Measurements from ENCODE around the gene ABI3BP. TPM values are rescaled to one million over a fixed set of nuclear protein-coding genes. Genes with fewer than 3 reads are reported as not detected.

Gene ABI3BP
- polyA plus RNA-seq, 3 donors, result not detected

DNA sequence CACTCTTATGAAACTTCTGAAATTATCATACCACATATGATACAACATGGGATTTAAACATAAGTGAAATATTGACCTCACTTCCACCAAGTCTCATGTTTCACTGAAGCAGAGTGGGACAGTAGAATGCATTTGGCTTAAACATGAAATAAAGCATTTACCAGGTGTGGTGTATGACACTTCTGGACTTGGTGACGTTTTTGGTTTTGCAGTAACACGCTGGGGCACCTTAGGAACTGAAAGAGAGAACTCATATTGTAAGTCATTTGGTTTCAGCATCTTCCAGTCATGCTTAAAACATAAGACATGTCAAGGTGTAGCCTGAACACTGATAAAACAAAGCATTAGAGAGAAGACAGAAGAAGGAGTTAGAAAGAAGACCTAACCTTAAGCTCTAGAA is 188.6 kb downstream of the ABI3BP start:
- no peaks in the 10 kb centered on the region for H3K36me3 ChIP-seq (replicated peaks in 1 of 2; ENCODE audit: control insufficient read depth in 1 of 2, insufficient read depth in 2 of 2, low read length in 2 of 2)
- no peak for TF ChIP-seq CTCF (IDR thresholded peaks at IDR 0.05)
- Mint-ChIP-seq H3K4me3 (no peak overlapping the region), H3K27ac (no peak overlapping the region), H3K4me1 (no peaks in the 10 kb centered on the region), H3K9me3 (peaks cover 0 to 1% (median 0%) of the 10 kb centered on the region in 7 donors), H3K36me3 (no peaks in the 10 kb centered on the region), H3K27me3 (ENCODE audit: low read depth in 3 of 3) (no peaks in the 10 kb centered on the region)
- H3K79me2 ChIP-seq (ENCODE audit: insufficient read depth, low read length), result no peaks in the 10 kb centered on the region
- H3K4me2 ChIP-seq (replicated peaks; ENCODE audit: extremely low read depth, low read length, poor library complexity, severe bottlenecking), result no peak overlapping the region
- no peaks in the 10 kb centered on the region for H3K9me3 ChIP-seq (replicated peaks in 1 of 2; ENCODE audit: control insufficient read depth in 1 of 2, insufficient read depth in 1 of 2, low read length in 2 of 2)
- no peak overlapping the region for H3K27ac ChIP-seq (ENCODE audit: low read depth in 1 of 2, low read length in 2 of 2)
- no peaks in the 10 kb centered on the region for H4K20me1 ChIP-seq (ENCODE audit: insufficient read depth, low read length)
- H3K4me1 ChIP-seq (ENCODE audit: control insufficient read depth in 1 of 2, insufficient read depth in 2 of 2, low read length in 2 of 2), result no peaks in the 10 kb centered on the region
- 78% methylated on average over 2 of the region's 2 CpGs for WGBS (ENCODE audit: insufficient coverage)
- H3K4me3 ChIP-seq (replicated peaks in 1 of 3; ENCODE audit: low read depth in 2 of 3, low read length in 3 of 3), result no peak overlapping the region
- no peak for DNase-seq
- no peaks in the 10 kb centered on the region for H3K27me3 ChIP-seq (ENCODE audit: control insufficient read depth in 2 of 2, insufficient read depth in 2 of 2, low read length in 2 of 2)
- intact Hi-C loops (cut with micrococcal nuclease), result no loop called here
- H3K9ac ChIP-seq (ENCODE audit: insufficient read depth, low read length, poor library complexity, severe bottlenecking), result no peak overlapping the region
- no peak overlapping the region for H2AFZ ChIP-seq (ENCODE audit: insufficient read depth, low read depth, low read length, poor library complexity, severe bottlenecking)

- H3K9ac ChIP-seq (ENCODE audit: insufficient read depth, low read length, poor library complexity, severe bottlenecking), result no peak overlapping the region
- intact Hi-C loops (cut with micrococcal nuclease), result no loop called here
- peaks cover 0 to 1% (median 0%) of the 10 kb centered on the region in 7 donors for H3K9me3 Mint-ChIP-seq
- H3K4me3 Mint-ChIP-seq, result no peak overlapping the region
- no peak overlapping the region for H3K27ac ChIP-seq (ENCODE audit: low read depth in 1 of 2, low read length in 2 of 2)
- no peaks in the 10 kb centered on the region for H3K36me3 Mint-ChIP-seq
- H3K27me3 ChIP-seq (ENCODE audit: control insufficient read depth in 2 of 2, insufficient read depth in 2 of 2, low read length in 2 of 2), result no peaks in the 10 kb centered on the region
- no peaks in the 10 kb centered on the region for H3K9me3 ChIP-seq (replicated peaks in 1 of 2; ENCODE audit: control insufficient read depth in 1 of 2, insufficient read depth in 1 of 2, low read length in 2 of 2)
- H3K4me1 Mint-ChIP-seq, result no peaks in the 10 kb centered on the region
- H3K36me3 ChIP-seq (replicated peaks in 1 of 2; ENCODE audit: control insufficient read depth in 1 of 2, insufficient read depth in 2 of 2, low read length in 2 of 2), result no peaks in the 10 kb centered on the region
- TF ChIP-seq CTCF (IDR thresholded peaks at IDR 0.05), result no peak
- no peak overlapping the region for H3K27ac Mint-ChIP-seq
- no peak overlapping the region for H3K4me3 ChIP-seq (replicated peaks in 1 of 3; ENCODE audit: low read depth in 2 of 3, low read length in 3 of 3)
- no peak for DNase-seq
- no peak overlapping the region for H3K4me2 ChIP-seq (replicated peaks; ENCODE audit: extremely low read depth, low read length, poor library complexity, severe bottlenecking)
- H3K4me1 ChIP-seq (ENCODE audit: control insufficient read depth in 1 of 2, insufficient read depth in 2 of 2, low read length in 2 of 2), result no peaks in the 10 kb centered on the region
- H4K20me1 ChIP-seq (ENCODE audit: insufficient read depth, low read length), result no peaks in the 10 kb centered on the region
- H2AFZ ChIP-seq (ENCODE audit: insufficient read depth, low read depth, low read length, poor library complexity, severe bottlenecking), result no peak overlapping the region
- H3K79me2 ChIP-seq (ENCODE audit: insufficient read depth, low read length), result no peaks in the 10 kb centered on the region
- H3K27me3 Mint-ChIP-seq (ENCODE audit: low read depth in 3 of 3), result no peaks in the 10 kb centered on the region
Observed at GRCh38 chr3:100803711-100804110, 189.5 kb downstream of the ABI3BP start.

Data from CD14-positive monocyte (primary cell).